Measurements from ENCODE around the gene HOPX. TPM values are rescaled to one million over a fixed set of nuclear protein-coding genes. Genes with fewer than 3 reads are reported as not detected.

The HOPX gene
- total and polyA plus RNA-seq, 2 of the 4 experiments (the other 2 are of a cell fraction) = 1.3 to 1.7 TPM

DNA sequence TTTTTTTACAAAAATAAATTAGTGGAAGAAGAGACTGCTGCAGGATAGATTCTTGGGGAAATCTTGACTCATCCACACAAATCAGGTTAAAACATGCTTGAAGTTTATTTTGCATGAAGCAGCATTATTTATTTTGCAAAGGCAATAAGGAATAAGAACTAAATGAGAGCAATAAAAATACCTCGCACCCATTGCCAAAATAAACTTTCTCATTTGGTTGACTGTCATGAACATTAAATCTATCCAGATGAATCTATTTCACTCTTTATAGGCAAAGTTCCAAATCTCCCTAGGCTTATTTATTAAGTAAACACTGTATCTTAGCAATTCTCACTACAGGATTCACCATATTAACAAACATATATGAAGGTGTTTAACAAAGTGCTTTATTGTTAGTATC is 58.9 kb downstream of the HOPX start:
- Histone ChIP-seq H3K9me3 (ENCODE audit: control insufficient read depth, insufficient read depth, low read length) (peaks cover 4% of the 10 kb centered on the region; the same call in 1 of the 2 replicates), H3K4me2 (ENCODE audit: low read depth, low read length) (no peak overlapping the region), H3K4ac (ENCODE audit: low read depth, low read length) (no peak overlapping the region), H3K9me1 (ENCODE audit: insufficient read depth, low read length) (peaks cover 3% of the 10 kb centered on the region; the same call in 1 of the 2 replicates), H2BK120ac (ENCODE audit: low read depth, low read length) (no peak overlapping the region), H3K9ac (ENCODE audit: low read depth, low read length) (no peak overlapping the region), H3K18ac (ENCODE audit: low read depth, low read length) (no peak overlapping the region), H3K4me3 (ENCODE audit: insufficient read depth, low read depth, low read length) (no peak overlapping the region), H2AK9ac (replicated peaks; ENCODE audit: low read depth, low read length, poor library complexity) (no peak overlapping the region), H3K79me1 (ENCODE audit: low read depth in 1 of 2, low read length in 2 of 2) (no peaks in the 10 kb centered on the region), H3K23ac (ENCODE audit: low read depth, low read length) (no peak overlapping the region), H3K36me3 (ENCODE audit: control insufficient read depth, insufficient read depth, low read length) (no peaks in the 10 kb centered on the region), H2BK5ac (ENCODE audit: low read depth, low read length, poor library complexity, severe bottlenecking) (no peak overlapping the region), H2BK20ac (ENCODE audit: low read depth, low read length) (no peak overlapping the region), H3K14ac (replicated peaks; ENCODE audit: low read depth, low read length) (no peak overlapping the region), H3K27me3 (ENCODE audit: control insufficient read depth, insufficient read depth, low read length) (no peaks in the 10 kb centered on the region), H4K8ac (ENCODE audit: low read depth in 2 of 2, low read length in 2 of 2) (no peak overlapping the region), H4K91ac (ENCODE audit: insufficient read depth, low read depth, low read length) (no peak overlapping the region), H3K4me1 (ENCODE audit: control insufficient read depth, insufficient read depth, low read length) (no peaks in the 10 kb centered on the region; the same call in 1 of the 2 replicates), H3K56ac (ENCODE audit: extremely low read depth, insufficient read depth, low read length) (no peak overlapping the region), H2BK15ac (ENCODE audit: low read depth, low read length) (no peak overlapping the region), H2AFZ (replicated peaks; ENCODE audit: low read length, poor library complexity) (no peak overlapping the region), H3K27ac (ENCODE audit: insufficient read depth, low read length) (no peak overlapping the region), H2AK5ac (ENCODE audit: low read depth, low read length) (no peak overlapping the region), H4K20me1 (ENCODE audit: insufficient read depth, low read length) (no peaks in the 10 kb centered on the region), H4K5ac (ENCODE audit: low read depth, low read length) (no peak overlapping the region)
- no TSS peak for BruUV-seq (replicated peaks)
- ChIA-PET CTCF (no interaction called here), POLR2A (ENCODE audit: unreplicated experiment) (no interaction called here)
- no peak for DNase-seq
- in situ Hi-C loops (cut with MboI; ENCODE audit: low sequenced_read_pairs) (no loop called here), dilution Hi-C loops (cut with HindIII; ENCODE audit: low sequenced_read_pairs, unreplicated experiment) (no loop called here), intact Hi-C loops (cut with micrococcal nuclease) (no loop called here)
- no peak for ATAC-seq (ENCODE audit: low read depth)
- WGBS, 2 experiments (ENCODE audit: extremely low coverage in 2 of 2, insufficient read length in 1 of 2) = no CpG with 5 or more reads among the region's 1 CpG
- TF ChIP-seq CEBPB (IDR thresholded peaks at IDR 0.05; ENCODE audit: low read depth, low read length) (no peak), MAZ (IDR thresholded peaks at IDR 0.05; ENCODE audit: borderline replicate concordance, low read depth, low read length) (no peak), ELK1 (IDR thresholded peaks at IDR 0.05; ENCODE audit: borderline replicate concordance, low read depth, low read length) (no peak), RAD21 (IDR thresholded peaks at IDR 0.05; ENCODE audit: low read length) (no peak), NFE2L2 (IDR thresholded peaks at IDR 0.05; ENCODE audit: low read depth, low read length) (no peak), CHD1 (IDR thresholded peaks at IDR 0.05; ENCODE audit: low read depth, low read length) (no peak), RCOR1 (IDR thresholded peaks at IDR 0.05; ENCODE audit: insufficient replicate concordance, low read length) (no peak), MXI1 (IDR thresholded peaks at IDR 0.05; ENCODE audit: borderline replicate concordance, low read depth, low read length) (no peak), BHLHE40 (IDR thresholded peaks at IDR 0.05; ENCODE audit: low read depth, low read length) (no peak), FOS (IDR thresholded peaks at IDR 0.05; ENCODE audit: low read depth, low read length) (no peak), USF2 (IDR thresholded peaks at IDR 0.05; ENCODE audit: low read depth, low read length) (no peak), MAFK (IDR thresholded peaks at IDR 0.05; ENCODE audit: low read depth, low read length) (no peak), POLR2A (IDR thresholded peaks at IDR 0.05; ENCODE audit: low read depth, low read length) (no peak), SMC3 (IDR thresholded peaks at IDR 0.05; ENCODE audit: low read depth, low read length) (no peak)
- TF ChIP-seq, protein P1, sequence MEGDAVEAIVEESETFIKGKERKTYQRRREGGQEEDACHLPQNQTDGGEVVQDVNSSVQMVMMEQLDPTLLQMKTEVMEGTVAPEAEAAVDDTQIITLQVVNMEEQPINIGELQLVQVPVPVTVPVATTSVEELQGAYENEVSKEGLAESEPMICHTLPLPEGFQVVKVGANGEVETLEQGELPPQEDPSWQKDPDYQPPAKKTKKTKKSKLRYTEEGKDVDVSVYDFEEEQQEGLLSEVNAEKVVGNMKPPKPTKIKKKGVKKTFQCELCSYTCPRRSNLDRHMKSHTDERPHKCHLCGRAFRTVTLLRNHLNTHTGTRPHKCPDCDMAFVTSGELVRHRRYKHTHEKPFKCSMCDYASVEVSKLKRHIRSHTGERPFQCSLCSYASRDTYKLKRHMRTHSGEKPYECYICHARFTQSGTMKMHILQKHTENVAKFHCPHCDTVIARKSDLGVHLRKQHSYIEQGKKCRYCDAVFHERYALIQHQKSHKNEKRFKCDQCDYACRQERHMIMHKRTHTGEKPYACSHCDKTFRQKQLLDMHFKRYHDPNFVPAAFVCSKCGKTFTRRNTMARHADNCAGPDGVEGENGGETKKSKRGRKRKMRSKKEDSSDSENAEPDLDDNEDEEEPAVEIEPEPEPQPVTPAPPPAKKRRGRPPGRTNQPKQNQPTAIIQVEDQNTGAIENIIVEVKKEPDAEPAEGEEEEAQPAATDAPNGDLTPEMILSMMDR (conservative IDR thresholded peaks at IDR 0.05; ENCODE audit: low read depth, low read length) = no peak
